ENCODE data around the gene ARHGAP25.

- TF ChIP-seq EZH2phosphoT487 (IDR thresholded peaks at IDR 0.05; ENCODE audit: borderline replicate concordance) = no peak
- TF ChIP-seq, protein P1, sequence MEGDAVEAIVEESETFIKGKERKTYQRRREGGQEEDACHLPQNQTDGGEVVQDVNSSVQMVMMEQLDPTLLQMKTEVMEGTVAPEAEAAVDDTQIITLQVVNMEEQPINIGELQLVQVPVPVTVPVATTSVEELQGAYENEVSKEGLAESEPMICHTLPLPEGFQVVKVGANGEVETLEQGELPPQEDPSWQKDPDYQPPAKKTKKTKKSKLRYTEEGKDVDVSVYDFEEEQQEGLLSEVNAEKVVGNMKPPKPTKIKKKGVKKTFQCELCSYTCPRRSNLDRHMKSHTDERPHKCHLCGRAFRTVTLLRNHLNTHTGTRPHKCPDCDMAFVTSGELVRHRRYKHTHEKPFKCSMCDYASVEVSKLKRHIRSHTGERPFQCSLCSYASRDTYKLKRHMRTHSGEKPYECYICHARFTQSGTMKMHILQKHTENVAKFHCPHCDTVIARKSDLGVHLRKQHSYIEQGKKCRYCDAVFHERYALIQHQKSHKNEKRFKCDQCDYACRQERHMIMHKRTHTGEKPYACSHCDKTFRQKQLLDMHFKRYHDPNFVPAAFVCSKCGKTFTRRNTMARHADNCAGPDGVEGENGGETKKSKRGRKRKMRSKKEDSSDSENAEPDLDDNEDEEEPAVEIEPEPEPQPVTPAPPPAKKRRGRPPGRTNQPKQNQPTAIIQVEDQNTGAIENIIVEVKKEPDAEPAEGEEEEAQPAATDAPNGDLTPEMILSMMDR (IDR thresholded peaks at IDR 0.05 in 2 of 3, conservative IDR thresholded peaks at IDR 0.05 in 1 of 3; ENCODE audit: borderline replicate concordance in 1 of 3, insufficient read depth in 1 of 3, low read depth in 2 of 3, low read length in 2 of 3) = no peak
- TF ChIP-seq EGR1 (IDR thresholded peaks at IDR 0.05; ENCODE audit: low read depth) = no peak
- TF ChIP-seq POLR2AphosphoS5 (IDR thresholded peaks at IDR 0.05; ENCODE audit: low read depth, low read length) = no peak
- no peak for TF ChIP-seq POLR2A (IDR thresholded peaks at IDR 0.05; ENCODE audit: borderline replicate concordance, extremely low read depth, insufficient read depth, insufficient read length)
- no peak for TF ChIP-seq SRF (IDR thresholded peaks at IDR 0.05; ENCODE audit: low read depth)
- TF ChIP-seq SIN3A (IDR thresholded peaks at IDR 0.05; ENCODE audit: low read depth) = no peak
- no peak for TF ChIP-seq RAD21 (IDR thresholded peaks at IDR 0.05; ENCODE audit: low read depth)
- TF ChIP-seq YY1 (IDR thresholded peaks at IDR 0.05; ENCODE audit: extremely low read depth, insufficient replicate concordance, low read depth, low read length) = no peak
- TF ChIP-seq EZH2 (IDR thresholded peaks at IDR 0.05) = no peak
- TF ChIP-seq TCF7L2 (IDR thresholded peaks at IDR 0.05; ENCODE audit: borderline replicate concordance, extremely low read depth, insufficient read depth, insufficient read length) = no peak
- no peak for TF ChIP-seq JUND (IDR thresholded peaks at IDR 0.05)
Observed at GRCh38 chr2:68766376-68766845, 31.8 kb downstream of the ARHGAP25 start.
